HEK293T (cell line): ENCODE results near the gene MUC20.
"Not testable (repeated sequence)": the region's sequence is repeated elsewhere in the genome, so short reads cannot be mapped to it uniquely, and the experiment has no call there.

Source experiments
- ARNT ChIP-seq: fragments of 450-650 bp; IDR thresholded peaks from 2 replicates; pipeline ENCODE4 v1.6.1; 2017; ENCODE audit warnings: mild to moderate bottlenecking
- BHLHE40 ChIP-seq: fragments of 450-650 bp; IDR thresholded peaks from 2 replicates; pipeline ENCODE4 v1.6.1; 2016; ENCODE audit warnings: mild to moderate bottlenecking, moderate library complexity, borderline replicate concordance
- CTBP1 ChIP-seq: fragments of 450-650 bp; IDR thresholded peaks from 2 replicates; pipeline ENCODE4 v1.6.1; 2016; ENCODE audit warnings: borderline replicate concordance
- FOXA1 ChIP-seq: fragments of 450-650 bp; IDR thresholded peaks from 2 replicates; pipeline ENCODE4 v1.6.1; 2016; ENCODE audit warnings: mild to moderate bottlenecking
- FOXK2 ChIP-seq: fragments of 450-650 bp; IDR thresholded peaks from 2 replicates; pipeline ENCODE4 v1.6.1; 2016; ENCODE audit warnings: mild to moderate bottlenecking
- FOXM1 ChIP-seq: fragments of 450-650 bp; IDR thresholded peaks from 2 replicates; pipeline ENCODE4 v1.6.1; 2017; ENCODE audit warnings: mild to moderate bottlenecking, borderline replicate concordance
- HDGF ChIP-seq: fragments of 450-650 bp; IDR thresholded peaks from 2 replicates; pipeline ENCODE4 v1.6.1; 2017; ENCODE audit warnings: antibody characterized with exemption, borderline replicate concordance
- L3MBTL2 ChIP-seq: fragments of 450-650 bp; conservative IDR thresholded peaks from 2 replicates; pipeline ENCODE4 v1.6.1; 2016; ENCODE audit warnings: mild to moderate bottlenecking
- NFRKB ChIP-seq: fragments of 450-650 bp; IDR thresholded peaks from 2 replicates; pipeline ENCODE4 v1.6.1; 2016; ENCODE audit warnings: mild to moderate bottlenecking, moderate library complexity
- SP1 ChIP-seq: fragments of 450-650 bp; IDR thresholded peaks from 2 replicates; pipeline ENCODE4 v1.6.1; 2017
- SUZ12 ChIP-seq: fragments of 450-650 bp; IDR thresholded peaks from 2 replicates; pipeline ENCODE4 v1.6.1; 2016; ENCODE audit warnings: mild to moderate bottlenecking
- TARDBP ChIP-seq: fragments of 450-650 bp; IDR thresholded peaks from 2 replicates; pipeline ENCODE4 v1.6.1; 2016
- ZNF384 ChIP-seq: fragments of 450-650 bp; IDR thresholded peaks from 2 replicates; pipeline ENCODE4 v1.6.1; 2016

- not testable (repeated sequence) for TF ChIP-seq ARNT, TARDBP, HDGF, BHLHE40, NFRKB, FOXM1, FOXA1, FOXK2, SP1, ZNF384, L3MBTL2, SUZ12, CTBP1
Measured at GRCh38 chr3:195681458-195682103, 39.2 kb upstream of the MUC20 start.
